Caco-2 (cell line): ENCODE measurements around the gene NOVA2. TPM values are rescaled to one million over a fixed set of nuclear protein-coding genes. Genes with fewer than 3 reads are reported as not detected.
"Not testable (repeated sequence)": the region's sequence is repeated elsewhere in the genome, so short reads cannot be mapped to it uniquely, and the experiment has no call there.

Experiments
- BruUV-seq: library from RNA; stranded (reverse); fragments of 400-500 nt; replicated peaks from 2 replicates; lab custom pipeline; 2021; lab: Mats Ljungman, UMichigan
- CTCF ChIA-PET: fragments of 300-600 bp; sonication (Branson Sonifier 250); formaldehyde crosslinking; loops from one replicate; lab custom pipeline; 2022; ENCODE audit warnings: antibody characterized with exemption; lab: Charles Lee
- POLR2A ChIA-PET: fragments of 300-600 bp; sonication (Branson Sonifier 250); formaldehyde crosslinking; loops from one replicate; lab custom pipeline; 2022; ENCODE audit warnings: antibody characterized with exemption; lab: Charles Lee
- DNase-seq, 2 experiments: peaks; one replicate each; pipeline versions ENCODE4 v3.0.0 to v3.0.0-alpha.2; 2020 to 2022
- H3K27me3 ChIP-seq: replicated peaks from 2 replicates; pipeline ENCODE4 v1.6.0; 2011; ENCODE audit warnings: low read length; ENCODE audit not compliant: control insufficient read depth, insufficient read depth
- H3K36me3 ChIP-seq: 2 replicates; pipeline ENCODE4 v1.5.1; 2011; ENCODE audit warnings: low read length; ENCODE audit not compliant: control insufficient read depth, insufficient read depth
- H3K4me1 ChIP-seq: fragments of 250-450 bp; sonication (Bioruptor Pico); 2 replicates; pipeline ENCODE4 v1.5.1; 2020; ENCODE audit warnings: mild to moderate bottlenecking
- H3K4me3 ChIP-seq: 2 replicates; pipeline ENCODE4 v1.5.1; 2011; ENCODE audit warnings: low read depth, mild to moderate bottlenecking, control low read depth, low read length
- H3K9me3 ChIP-seq: fragments of 250-450 bp; sonication (Bioruptor Pico); 2 replicates; pipeline ENCODE4 v1.5.1; 2020; ENCODE audit warnings: mild to moderate bottlenecking, moderate library complexity
- H3K27ac Mint-ChIP-seq: one replicate; pipeline ENCODE4 v1.8.0; 2022; ENCODE audit warnings: mixed read lengths; ENCODE audit not compliant: unreplicated experiment
- H3K27me3 Mint-ChIP-seq: one replicate; pipeline ENCODE4 v1.8.0; 2022; ENCODE audit warnings: mixed read lengths; ENCODE audit not compliant: insufficient read depth, unreplicated experiment
- H3K36me3 Mint-ChIP-seq: one replicate; pipeline ENCODE4 v1.8.0; 2022; ENCODE audit warnings: mild to moderate bottlenecking, mixed read lengths; ENCODE audit not compliant: insufficient read depth, unreplicated experiment
- H3K4me1 Mint-ChIP-seq: one replicate; pipeline ENCODE4 v1.8.0; 2022; ENCODE audit warnings: low read depth, mixed read lengths; ENCODE audit not compliant: unreplicated experiment
- H3K4me3 Mint-ChIP-seq: one replicate; pipeline ENCODE4 v1.8.0; 2022; ENCODE audit warnings: mild to moderate bottlenecking, moderate library complexity, mixed read lengths; ENCODE audit not compliant: unreplicated experiment
- H3K9me3 Mint-ChIP-seq: one replicate; pipeline ENCODE4 v1.8.0; 2022; ENCODE audit warnings: mixed read lengths; ENCODE audit not compliant: unreplicated experiment
- CTCF ChIP-seq, 2 experiments: fragments of 200-600 bp in 1 of 2; IDR thresholded peaks; 1 replicate in 1 of 2; 2 replicates in 1 of 2; pipeline versions ENCODE4 v1.5.1 to v1.8.0; 2011 to 2022; ENCODE audit warnings: antibody characterized with exemption in 1 of 2, control low read depth in 1 of 2, inconsistent platforms in 1 of 2, low read depth in 1 of 2, low read length in 1 of 2, mild to moderate bottlenecking in 1 of 2, moderate library complexity in 1 of 2; ENCODE audit not compliant: insufficient read depth in 1 of 2, severe bottlenecking in 1 of 2, unreplicated experiment in 1 of 2
- intact Hi-C: fragments of 100-400 bp; cut with micrococcal nuclease; formaldehyde crosslinking; loops from one replicate; pipeline ENCODE4 v1.10.0; 2022; ENCODE audit not compliant: unreplicated experiment
- total RNA-seq: library from RNA; stranded (reverse); gene quantifications from 2 replicates; pipeline ENCODE4 v1.2.3, GENCODE V29; 2022

Gene NOVA2
- total RNA-seq, 1 experiment from 2014 or later, result 0.05 TPM

GRCh38 chr19:45899253-45899652, 74.4 kb downstream of the NOVA2 start:
- H3K4me1 Mint-ChIP-seq, result peaks cover 7% of the 10 kb centered on the region
- no peaks in the 10 kb centered on the region for H3K27me3 Mint-ChIP-seq
- H3K36me3 Mint-ChIP-seq, result peaks cover 57% of the 10 kb centered on the region
- H3K27ac Mint-ChIP-seq, result no peak overlapping the region
- no peak overlapping the region for H3K4me3 ChIP-seq
- ChIA-PET CTCF (no interaction called here), POLR2A (no interaction called here)
- no peaks in the 10 kb centered on the region for H3K9me3 Mint-ChIP-seq
- no TSS peak for BruUV-seq
- intact Hi-C loops, result no loop called here
- H3K27me3 ChIP-seq, result no peaks in the 10 kb centered on the region
- H3K4me3 Mint-ChIP-seq, result no peak overlapping the region
- H3K4me1 ChIP-seq, result peaks cover 5% of the 10 kb centered on the region
- H3K36me3 ChIP-seq, result peaks cover 3% of the 10 kb centered on the region; the same call in 1 of the 2 replicates
- no peak for TF ChIP-seq CTCF (IDR thresholded peaks at IDR 0.05; ENCODE audit: insufficient read depth in 1 of 2, low read depth in 1 of 2, low read length in 1 of 2, severe bottlenecking in 1 of 2, unreplicated experiment in 1 of 2)
- DNase-seq, result no peak
- no peaks in the 10 kb centered on the region for H3K9me3 ChIP-seq

- H3K9me3 Mint-ChIP-seq, result no peaks in the 10 kb centered on the region
- ChIA-PET POLR2A (no interaction called here), CTCF (no interaction called here)
- no peak overlapping the region for H3K27ac Mint-ChIP-seq
- TF ChIP-seq CTCF (IDR thresholded peaks at IDR 0.05; ENCODE audit: insufficient read depth in 1 of 2, low read depth in 1 of 2, low read length in 1 of 2, severe bottlenecking in 1 of 2, unreplicated experiment in 1 of 2), result no peak
- H3K4me1 ChIP-seq, result peaks cover 5% of the 10 kb centered on the region
- DNase-seq, result no peak
- H3K9me3 ChIP-seq, result no peaks in the 10 kb centered on the region
- H3K4me1 Mint-ChIP-seq, result peaks cover 11% of the 10 kb centered on the region
- H3K4me3 ChIP-seq, result no peak overlapping the region
- H3K36me3 Mint-ChIP-seq, result peaks cover 48% of the 10 kb centered on the region
- H3K4me3 Mint-ChIP-seq, result no peak overlapping the region
- no peaks in the 10 kb centered on the region for H3K27me3 Mint-ChIP-seq
- H3K27me3 ChIP-seq, result no peaks in the 10 kb centered on the region
- BruUV-seq, result no TSS peak
- peaks cover 3% of the 10 kb centered on the region; the same call in 1 of the 2 replicates for H3K36me3 ChIP-seq
- intact Hi-C loops, result no loop called here
Observed at GRCh38 chr19:45897261-45897812, 76.3 kb downstream of the NOVA2 start.

- intact Hi-C loops, H3K4me3 ChIP-seq, H3K4me3 Mint-ChIP-seq, DNase-seq, H3K36me3 ChIP-seq, CTCF ChIA-PET, H3K27me3 ChIP-seq, H3K9me3 ChIP-seq, H3K27me3 Mint-ChIP-seq, H3K9me3 Mint-ChIP-seq, H3K4me1 ChIP-seq, POLR2A ChIA-PET: not testable (repeated sequence)
- TSS peak; percentile 33 for BruUV-seq
- Mint-ChIP-seq H3K27ac (peak overlapping the region; percentile 84), H3K36me3 (peaks cover 44% of the 10 kb centered on the region), H3K4me1 (peaks cover 12% of the 10 kb centered on the region)
Observed at GRCh38 chr19:45895983-45896599, 77.6 kb downstream of the NOVA2 start.
